Activated CD8-positive, alpha-beta memory T cell treated with anti-CD3 and anti-CD28 coated beads, Interleukin-2, amount 50 U/mL, for 4 hours (primary cell): ENCODE results near the gene GPR55.
"Not testable (repeated sequence)": the region's sequence is repeated elsewhere in the genome, so short reads cannot be mapped to it uniquely, and the experiment has no call there.

ENCODE experiments used
- DNase-seq: peaks from one replicate; pipeline ENCODE4 v3.0.0-alpha.2; 2020

Gene GPR55

GRCh38 chr2:230950874-230951339, 25.9 kb upstream of the GPR55 start:
- no peak for DNase-seq

- no peak for DNase-seq
Measured at GRCh38 chr2:230949966-230950873, 25.2 kb upstream of the GPR55 start.

- DNase-seq: no peak
Measured at GRCh38 chr2:230947908-230948365, 22.9 kb upstream of the GPR55 start.

- DNase-seq: no peak
Measured at GRCh38 chr2:230947235-230947576, 22.2 kb upstream of the GPR55 start.

- DNase-seq: no peak
Measured at GRCh38 chr2:230946429-230947234, 21.6 kb upstream of the GPR55 start.

- DNase-seq: no peak
Measured at GRCh38 chr2:230944757-230945372, 19.8 kb upstream of the GPR55 start.

GRCh38 chr2:230944123-230944653, 19.1 kb upstream of the GPR55 start:
- DNase-seq: no peak

GRCh38 chr2:230942920-230943896, 18.2 kb upstream of the GPR55 start:
- DNase-seq: peak; percentile 54

- no peak for DNase-seq
Measured at GRCh38 chr2:230942371-230942770, 17.3 kb upstream of the GPR55 start.

GRCh38 chr2:230941202-230942180, 16.4 kb upstream of the GPR55 start:
- no peak for DNase-seq

GRCh38 chr2:230940471-230940815, 15.4 kb upstream of the GPR55 start:
- no peak for DNase-seq

- no peak for DNase-seq
Measured at GRCh38 chr2:230939691-230940470, 14.8 kb upstream of the GPR55 start.

- DNase-seq: no peak
Measured at GRCh38 chr2:230939066-230939591, 14.1 kb upstream of the GPR55 start.

- DNase-seq: no peak
Measured at GRCh38 chr2:230938516-230939065, 13.5 kb upstream of the GPR55 start.

GRCh38 chr2:230938098-230938497, 13.1 kb upstream of the GPR55 start:
- no peak for DNase-seq

GRCh38 chr2:230937362-230937761, 12.3 kb upstream of the GPR55 start:
- no peak for DNase-seq

- DNase-seq: not testable (repeated sequence)
Measured at GRCh38 chr2:230936243-230936642, 11.2 kb upstream of the GPR55 start.

- no peak for DNase-seq
Measured at GRCh38 chr2:230935130-230935430, 10.0 kb upstream of the GPR55 start.
